VCaP (cell line): ENCODE measurements around the gene DLX3.

Experiments used
- H3K27ac ChIP-seq: fragments of 450-650 bp; 2 replicates; pipeline ENCODE4 v1.5.1; 2017
- TF ChIP-seq, protein P1 (sequence below): fragments of 450-650 bp; conservative IDR thresholded peaks from 2 replicates; pipeline ENCODE4 v1.5.1; 2017; ENCODE audit warnings: mild to moderate bottlenecking, moderate library complexity

The DLX3 gene

DNA sequence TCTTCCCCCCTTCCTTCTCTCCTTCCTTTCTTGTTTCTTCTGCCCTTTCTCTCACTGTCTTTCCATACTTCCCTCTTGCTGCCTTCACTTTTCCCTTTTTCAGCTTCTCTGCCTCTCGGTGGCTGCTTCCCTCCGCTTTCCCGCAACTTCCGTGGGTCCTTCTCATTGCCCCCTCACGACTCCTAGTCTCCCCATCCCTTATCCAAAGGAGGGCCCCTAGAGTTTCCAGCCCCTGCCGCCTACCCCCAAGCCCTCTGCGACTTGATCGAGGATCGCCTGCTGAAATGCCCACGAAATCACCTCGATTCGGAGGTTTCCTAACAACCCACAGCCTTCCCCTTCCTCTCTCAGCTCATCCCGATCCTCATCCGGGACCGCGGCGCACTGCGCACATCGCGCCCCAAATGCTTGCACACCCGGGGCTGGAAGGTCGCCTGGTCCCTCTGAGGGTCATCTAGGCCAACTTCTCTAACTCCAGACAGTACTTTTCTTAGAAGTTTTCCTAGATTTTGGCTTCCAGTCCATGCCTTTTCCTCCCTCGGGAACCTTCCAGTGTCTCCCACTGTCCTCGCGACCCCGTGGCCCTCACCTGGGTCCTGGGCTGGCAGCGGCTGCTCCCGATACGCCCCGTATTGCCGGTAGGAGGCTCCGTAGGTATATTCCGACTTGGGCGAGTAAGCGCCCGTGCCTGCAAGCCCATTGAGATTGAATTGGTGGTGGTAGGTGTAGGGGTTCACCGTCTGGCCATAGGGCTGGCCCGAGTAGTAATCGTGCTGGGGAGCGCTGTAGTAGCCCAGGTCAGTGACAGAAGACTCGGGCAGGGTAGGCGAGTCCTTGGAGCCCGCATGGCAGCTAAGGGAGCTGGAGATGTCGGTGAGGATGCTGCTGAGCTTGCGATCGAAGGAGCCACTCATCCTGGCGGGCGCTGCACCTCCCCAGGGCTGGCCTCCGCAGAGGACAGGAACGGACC is 654 bp downstream of the DLX3 start:
- peak overlapping the region; percentile 63; the same call in 1 of the 2 replicates for H3K27ac ChIP-seq
- TF ChIP-seq, protein P1, sequence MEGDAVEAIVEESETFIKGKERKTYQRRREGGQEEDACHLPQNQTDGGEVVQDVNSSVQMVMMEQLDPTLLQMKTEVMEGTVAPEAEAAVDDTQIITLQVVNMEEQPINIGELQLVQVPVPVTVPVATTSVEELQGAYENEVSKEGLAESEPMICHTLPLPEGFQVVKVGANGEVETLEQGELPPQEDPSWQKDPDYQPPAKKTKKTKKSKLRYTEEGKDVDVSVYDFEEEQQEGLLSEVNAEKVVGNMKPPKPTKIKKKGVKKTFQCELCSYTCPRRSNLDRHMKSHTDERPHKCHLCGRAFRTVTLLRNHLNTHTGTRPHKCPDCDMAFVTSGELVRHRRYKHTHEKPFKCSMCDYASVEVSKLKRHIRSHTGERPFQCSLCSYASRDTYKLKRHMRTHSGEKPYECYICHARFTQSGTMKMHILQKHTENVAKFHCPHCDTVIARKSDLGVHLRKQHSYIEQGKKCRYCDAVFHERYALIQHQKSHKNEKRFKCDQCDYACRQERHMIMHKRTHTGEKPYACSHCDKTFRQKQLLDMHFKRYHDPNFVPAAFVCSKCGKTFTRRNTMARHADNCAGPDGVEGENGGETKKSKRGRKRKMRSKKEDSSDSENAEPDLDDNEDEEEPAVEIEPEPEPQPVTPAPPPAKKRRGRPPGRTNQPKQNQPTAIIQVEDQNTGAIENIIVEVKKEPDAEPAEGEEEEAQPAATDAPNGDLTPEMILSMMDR, result no peak; the same call in none of the 2 replicates

- H3K27ac ChIP-seq, result peak overlapping the region; percentile 63; the same call in 1 of the 2 replicates
- TF ChIP-seq, protein P1, result no peak
Observed at GRCh38 chr17:49993423-49994060, 1.5 kb downstream of the DLX3 start.

- TF ChIP-seq, protein P1, result no peak
- peak overlapping the region; percentile 63; the same call in 1 of the 2 replicates for H3K27ac ChIP-seq
Observed at GRCh38 chr17:49992933-49993422, 2.0 kb downstream of the DLX3 start.

GRCh38 chr17:49992191-49992932 is 2.7 kb downstream of the DLX3 start:
- no peak overlapping the region for H3K27ac ChIP-seq
- TF ChIP-seq, protein P1, result no peak

DNA sequence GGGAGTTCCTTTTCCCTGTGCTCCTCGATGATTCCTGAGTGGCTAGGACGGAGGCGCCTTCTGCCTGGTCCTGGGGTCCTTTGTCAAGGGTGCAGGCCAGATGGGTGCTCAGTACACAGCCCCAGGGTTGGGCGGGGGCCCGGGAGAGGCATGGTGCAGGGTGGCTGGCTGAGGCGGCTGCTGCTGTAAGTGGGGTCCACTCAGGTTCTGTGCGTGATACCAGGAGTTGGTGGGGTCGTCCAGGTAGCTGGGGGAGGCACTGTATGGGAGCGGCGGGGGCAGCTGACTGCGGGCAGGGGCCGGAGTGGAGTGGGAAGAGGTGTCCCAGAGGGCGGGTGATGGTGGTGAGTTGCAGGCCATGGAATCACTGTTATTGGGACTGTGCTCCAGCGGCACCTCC is 3.6 kb downstream of the DLX3 start:
- TF ChIP-seq, protein P1, result no peak

GRCh38 chr17:49990921-49991320 is 4.1 kb downstream of the DLX3 start:
- TF ChIP-seq, protein P1, result no peak
- no peak overlapping the region for H3K27ac ChIP-seq

More for the DNA sequence above, 3.6 kb downstream of the DLX3 start:
- no peak overlapping the region for H3K27ac ChIP-seq
